SK-N-SH (cell line): ENCODE measurements around the gene CUEDC1. TPM values are rescaled to one million over a fixed set of nuclear protein-coding genes. Genes with fewer than 3 reads are reported as not detected.

ENCODE experiments used
- CTCF ChIA-PET: fragments of 300-600, 350-600 bp; formaldehyde crosslinking; extraction: SDS; loops from one replicate; lab custom pipeline; 2021; lab: Yijun Ruan, JAX
- POLR2A ChIA-PET: fragments of 350-600 bp; sonication (Branson Sonifier 250); formaldehyde crosslinking; extraction: SDS; loops from one replicate; lab custom pipeline; 2020; ENCODE audit warnings: antibody characterized with exemption, inconsistent platforms; lab: Yijun Ruan, JAX
- DNase-seq: peaks from one replicate; pipeline ENCODE4 v3.0.0; 2012
- H2AFZ ChIP-seq: fragments of 200-600 bp; sonication (generic); 2 replicates; pipeline ENCODE4 v1.8.1; 2016; ENCODE audit warnings: antibody characterized with exemption, mild to moderate bottlenecking, low read depth
- H3F3A ChIP-seq: fragments of 200-600 bp; sonication (generic); replicated peaks from 2 replicates; pipeline ENCODE3; 2016; ENCODE audit warnings: antibody characterized with exemption, mild to moderate bottlenecking; ENCODE audit not compliant: insufficient read depth
- H3K27ac ChIP-seq, 2 experiments: fragments of 200-500 bp in 1 of 2; fragments of 200-600 bp in 1 of 2; sonication (Bioruptor generic) in 1 of 2; sonication (generic), shearing (Covaris generic) in 1 of 2; 2 replicates each; pipeline versions ENCODE4 v1.5.1 to v1.6.1; 2014 to 2016; ENCODE audit warnings: low read depth in 2 of 2, inconsistent platforms in 1 of 2, low read length in 1 of 2, mild to moderate bottlenecking in 1 of 2, mixed read lengths in 1 of 2
- H3K27me3 ChIP-seq: fragments of 200-600 bp; sonication (generic), shearing (Covaris generic); 2 replicates; pipeline ENCODE4 v1.6.1; 2016; ENCODE audit warnings: mixed run types; ENCODE audit not compliant: insufficient read depth
- H3K36me3 ChIP-seq, 2 experiments: fragments of 200-500 bp in 1 of 2; fragments of 200-600 bp in 1 of 2; sonication (Bioruptor generic) in 1 of 2; sonication (generic) in 1 of 2; replicated peaks in 1 of 2; 2 replicates each; pipeline versions ENCODE3 to v1.5.1; 2014 to 2016; ENCODE audit warnings: low read length in 1 of 2, mild to moderate bottlenecking in 1 of 2; ENCODE audit not compliant: insufficient read depth in 2 of 2, control insufficient read depth in 1 of 2
- H3K4me1 ChIP-seq, 2 experiments: fragments of 200-500 bp in 1 of 2; fragments of 200-600 bp in 1 of 2; sonication (Bioruptor generic) in 1 of 2; sonication (generic), shearing (Covaris generic) in 1 of 2; 2 replicates each; pipeline versions ENCODE4 v1.5.1 to v1.6.1; 2014 to 2016; ENCODE audit warnings: low read depth in 1 of 2, low read length in 1 of 2, mixed run types in 1 of 2; ENCODE audit not compliant: insufficient read depth in 2 of 2, control insufficient read depth in 1 of 2
- H3K4me2 ChIP-seq: fragments of 200-600 bp; sonication (generic), shearing (Covaris generic); 2 replicates; pipeline ENCODE4 v1.6.1; 2017; ENCODE audit warnings: mixed run types
- H3K4me3 ChIP-seq, 2 experiments: fragments of 200-500 bp in 1 of 2; fragments of 200-600 bp in 1 of 2; sonication (Bioruptor generic) in 1 of 2; sonication (generic), shearing (Covaris generic) in 1 of 2; 2 replicates each; pipeline versions ENCODE4 v1.5.1 to v1.8.1; 2014 to 2016; ENCODE audit warnings: low read depth in 2 of 2, inconsistent platforms in 1 of 2, low read length in 1 of 2, mild to moderate bottlenecking in 1 of 2, mixed read lengths in 1 of 2, moderate library complexity in 1 of 2
- H3K79me2 ChIP-seq: fragments of 200-600 bp; sonication (generic); 2 replicates; pipeline ENCODE4 v1.8.1; 2017; ENCODE audit warnings: mild to moderate bottlenecking; ENCODE audit not compliant: insufficient read depth
- H3K9ac ChIP-seq: fragments of 200-600 bp; sonication (generic); 2 replicates; pipeline ENCODE4 v1.6.1; 2017; ENCODE audit warnings: mixed run types
- H3K9me2 ChIP-seq: fragments of 200-600 bp; sonication (generic); 2 replicates; pipeline ENCODE4 v1.6.1; 2017; ENCODE audit warnings: mixed run types
- H3K9me3 ChIP-seq: fragments of 200-600 bp; sonication (generic); 2 replicates; pipeline ENCODE4 v1.6.1; 2017; ENCODE audit warnings: mixed run types, mild to moderate bottlenecking, moderate library complexity
- H4K20me1 ChIP-seq: fragments of 200-600 bp; sonication (generic); 2 replicates; pipeline ENCODE4 v1.6.1; 2017; ENCODE audit warnings: mild to moderate bottlenecking, mixed run types; ENCODE audit not compliant: insufficient read depth
- FOSL2 ChIP-seq: IDR thresholded peaks from 2 replicates; pipeline ENCODE4 v1.4.0; 2012; ENCODE audit warnings: low read depth, mild to moderate bottlenecking, moderate library complexity, borderline replicate concordance
- FOXJ3 ChIP-seq: sonication (generic); formaldehyde crosslinking; IDR thresholded peaks from 2 replicates; pipeline ENCODE4 v1.5.1; 2020; ENCODE audit warnings: mild to moderate bottlenecking, missing genetic modification reagents
- FOXM1 ChIP-seq: IDR thresholded peaks from 2 replicates; pipeline ENCODE4 v1.4.0; 2012; ENCODE audit warnings: low read depth, mild to moderate bottlenecking
- GABPA ChIP-seq: IDR thresholded peaks from 2 replicates; pipeline ENCODE4 v1.4.0; 2012; ENCODE audit warnings: low read depth, mild to moderate bottlenecking
- NFIC ChIP-seq: IDR thresholded peaks from 2 replicates; pipeline ENCODE4 v1.4.0; 2012; ENCODE audit warnings: borderline replicate concordance
- RCOR1 ChIP-seq: fragments of 150-350 bp; IDR thresholded peaks from 2 replicates; pipeline ENCODE4 v1.6.1; 2017; ENCODE audit warnings: antibody characterized with exemption, low read length
- SMC3 ChIP-seq: IDR thresholded peaks from 2 replicates; pipeline ENCODE4 v1.6.1; 2012; ENCODE audit warnings: low read depth, low read length, improper control_type of control experiment
- TAF1 ChIP-seq: IDR thresholded peaks from 2 replicates; pipeline ENCODE4 v1.6.1; 2012; ENCODE audit warnings: low read depth, mild to moderate bottlenecking, low read length, moderate library complexity, borderline replicate concordance
- WGBS: methylation state at CpG from one replicate; pipeline ENCODE4 v1.1.6; 2017; ENCODE audit warnings: low lambda C conversion rate; 5-methylcytosine and 5-hydroxymethylcytosine counted together
- polyA plus RNA-seq, 3 experiments: library from polyadenylated mRNA; depleted of rRNA; stranded (reverse); fragments of >200 nt; gene quantifications; 2 replicates each; pipeline ENCODE4 v1.2.3, GENCODE V29; 2012
- TF ChIP-seq, protein P1 (sequence below): IDR thresholded peaks from 2 replicates; pipeline ENCODE4 v1.4.0; 2012; ENCODE audit warnings: low read depth, borderline replicate concordance
- TF ChIP-seq, protein P2 (sequence below): IDR thresholded peaks from 2 replicates; pipeline ENCODE4 v1.6.1; 2012; ENCODE audit warnings: mild to moderate bottlenecking, low read depth, low read length, moderate library complexity
- TF ChIP-seq, protein P3 (sequence below): IDR thresholded peaks from 2 replicates; pipeline ENCODE4 v1.4.0; 2012; ENCODE audit warnings: low read depth
- TF ChIP-seq, protein P4 (sequence below): fragments of 150-350 bp; IDR thresholded peaks from 2 replicates; pipeline ENCODE4 v1.6.1; 2017; ENCODE audit warnings: antibody characterized with exemption, low read length, low read depth, borderline replicate concordance
- TF ChIP-seq, protein P5 (sequence below): fragments of 150-350 bp; IDR thresholded peaks from 2 replicates; pipeline ENCODE4 v1.6.1; 2016; ENCODE audit warnings: mild to moderate bottlenecking, low read depth, low read length

CUEDC1 gene
- polyA plus RNA-seq, 1 of the 3 experiments (the other 2 are of a cell fraction): 58.9 TPM

DNA sequence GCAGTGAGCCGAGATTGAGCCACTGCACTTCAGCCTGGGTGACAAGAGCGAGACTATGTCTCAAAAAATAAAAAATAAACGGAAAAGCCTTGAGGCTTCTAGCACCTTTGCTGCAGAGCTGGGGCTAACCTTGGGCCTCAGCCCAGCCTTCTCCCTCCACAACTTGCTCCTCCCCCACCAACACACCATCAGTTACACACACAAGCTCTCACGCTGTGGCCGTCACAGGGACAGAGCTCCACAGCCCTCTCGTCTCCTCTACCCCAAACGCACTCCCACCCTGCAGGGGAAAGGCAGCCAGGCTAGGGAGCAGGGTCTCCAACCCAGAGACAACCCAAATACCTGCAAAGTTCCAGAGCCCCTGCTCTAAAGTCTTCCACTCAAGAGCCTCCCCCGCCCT, 83.3 kb downstream of the CUEDC1 start:
- H3K9me2 ChIP-seq: no peaks in the 10 kb centered on the region
- TF ChIP-seq, protein P1, sequence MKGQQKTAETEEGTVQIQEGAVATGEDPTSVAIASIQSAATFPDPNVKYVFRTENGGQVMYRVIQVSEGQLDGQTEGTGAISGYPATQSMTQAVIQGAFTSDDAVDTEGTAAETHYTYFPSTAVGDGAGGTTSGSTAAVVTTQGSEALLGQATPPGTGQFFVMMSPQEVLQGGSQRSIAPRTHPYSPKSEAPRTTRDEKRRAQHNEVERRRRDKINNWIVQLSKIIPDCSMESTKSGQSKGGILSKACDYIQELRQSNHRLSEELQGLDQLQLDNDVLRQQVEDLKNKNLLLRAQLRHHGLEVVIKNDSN: no peak
- TF ChIP-seq SMC3: no peak
- no peak for TF ChIP-seq NFIC
- TF ChIP-seq, protein P2, sequence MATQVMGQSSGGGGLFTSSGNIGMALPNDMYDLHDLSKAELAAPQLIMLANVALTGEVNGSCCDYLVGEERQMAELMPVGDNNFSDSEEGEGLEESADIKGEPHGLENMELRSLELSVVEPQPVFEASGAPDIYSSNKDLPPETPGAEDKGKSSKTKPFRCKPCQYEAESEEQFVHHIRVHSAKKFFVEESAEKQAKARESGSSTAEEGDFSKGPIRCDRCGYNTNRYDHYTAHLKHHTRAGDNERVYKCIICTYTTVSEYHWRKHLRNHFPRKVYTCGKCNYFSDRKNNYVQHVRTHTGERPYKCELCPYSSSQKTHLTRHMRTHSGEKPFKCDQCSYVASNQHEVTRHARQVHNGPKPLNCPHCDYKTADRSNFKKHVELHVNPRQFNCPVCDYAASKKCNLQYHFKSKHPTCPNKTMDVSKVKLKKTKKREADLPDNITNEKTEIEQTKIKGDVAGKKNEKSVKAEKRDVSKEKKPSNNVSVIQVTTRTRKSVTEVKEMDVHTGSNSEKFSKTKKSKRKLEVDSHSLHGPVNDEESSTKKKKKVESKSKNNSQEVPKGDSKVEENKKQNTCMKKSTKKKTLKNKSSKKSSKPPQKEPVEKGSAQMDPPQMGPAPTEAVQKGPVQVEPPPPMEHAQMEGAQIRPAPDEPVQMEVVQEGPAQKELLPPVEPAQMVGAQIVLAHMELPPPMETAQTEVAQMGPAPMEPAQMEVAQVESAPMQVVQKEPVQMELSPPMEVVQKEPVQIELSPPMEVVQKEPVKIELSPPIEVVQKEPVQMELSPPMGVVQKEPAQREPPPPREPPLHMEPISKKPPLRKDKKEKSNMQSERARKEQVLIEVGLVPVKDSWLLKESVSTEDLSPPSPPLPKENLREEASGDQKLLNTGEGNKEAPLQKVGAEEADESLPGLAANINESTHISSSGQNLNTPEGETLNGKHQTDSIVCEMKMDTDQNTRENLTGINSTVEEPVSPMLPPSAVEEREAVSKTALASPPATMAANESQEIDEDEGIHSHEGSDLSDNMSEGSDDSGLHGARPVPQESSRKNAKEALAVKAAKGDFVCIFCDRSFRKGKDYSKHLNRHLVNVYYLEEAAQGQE: no peak
- TF ChIP-seq RCOR1: no peak
- TF ChIP-seq, protein P3, sequence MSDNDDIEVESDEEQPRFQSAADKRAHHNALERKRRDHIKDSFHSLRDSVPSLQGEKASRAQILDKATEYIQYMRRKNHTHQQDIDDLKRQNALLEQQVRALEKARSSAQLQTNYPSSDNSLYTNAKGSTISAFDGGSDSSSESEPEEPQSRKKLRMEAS: no peak
- TF ChIP-seq, protein P4, sequence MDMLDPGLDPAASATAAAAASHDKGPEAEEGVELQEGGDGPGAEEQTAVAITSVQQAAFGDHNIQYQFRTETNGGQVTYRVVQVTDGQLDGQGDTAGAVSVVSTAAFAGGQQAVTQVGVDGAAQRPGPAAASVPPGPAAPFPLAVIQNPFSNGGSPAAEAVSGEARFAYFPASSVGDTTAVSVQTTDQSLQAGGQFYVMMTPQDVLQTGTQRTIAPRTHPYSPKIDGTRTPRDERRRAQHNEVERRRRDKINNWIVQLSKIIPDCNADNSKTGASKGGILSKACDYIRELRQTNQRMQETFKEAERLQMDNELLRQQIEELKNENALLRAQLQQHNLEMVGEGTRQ: no peak
- no peak for TF ChIP-seq TAF1
- TF ChIP-seq, protein P5, sequence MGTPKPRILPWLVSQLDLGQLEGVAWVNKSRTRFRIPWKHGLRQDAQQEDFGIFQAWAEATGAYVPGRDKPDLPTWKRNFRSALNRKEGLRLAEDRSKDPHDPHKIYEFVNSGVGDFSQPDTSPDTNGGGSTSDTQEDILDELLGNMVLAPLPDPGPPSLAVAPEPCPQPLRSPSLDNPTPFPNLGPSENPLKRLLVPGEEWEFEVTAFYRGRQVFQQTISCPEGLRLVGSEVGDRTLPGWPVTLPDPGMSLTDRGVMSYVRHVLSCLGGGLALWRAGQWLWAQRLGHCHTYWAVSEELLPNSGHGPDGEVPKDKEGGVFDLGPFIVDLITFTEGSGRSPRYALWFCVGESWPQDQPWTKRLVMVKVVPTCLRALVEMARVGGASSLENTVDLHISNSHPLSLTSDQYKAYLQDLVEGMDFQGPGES: no peak
- TF ChIP-seq FOXJ3: no peak
- TF ChIP-seq FOSL2: no peak
- TF ChIP-seq FOXM1: no peak
- TF ChIP-seq GABPA: no peak
- peaks cover 31% of the 10 kb centered on the region for H3K79me2 ChIP-seq
- peaks cover 54 to 75% of the 10 kb centered on the region in 2 experiments; a peak in 3 of 4 replicates for H3K4me1 ChIP-seq
- peaks cover 16 to 27% of the 10 kb centered on the region in 2 experiments for H3K36me3 ChIP-seq
- H4K20me1 ChIP-seq: no peaks in the 10 kb centered on the region
- H3F3A ChIP-seq: peaks cover 61% of the 10 kb centered on the region
- H3K9me3 ChIP-seq: no peaks in the 10 kb centered on the region
- no peaks in the 10 kb centered on the region for H3K27me3 ChIP-seq
- H2AFZ ChIP-seq: no peak overlapping the region
- H3K4me2 ChIP-seq: no peak overlapping the region
- ChIA-PET CTCF (interaction anchor here (0.9 to 25.6 kb wide), 5 partner anchors 9 to 241 kb away, joined by 3 to 1002 read pairs (median 29); partner anchors contain the start of genes SRSF1 and VEZF1), POLR2A (no interaction called here)
- no peak overlapping the region for H3K9ac ChIP-seq
- DNase-seq: no peak
- no peak overlapping the region for H3K4me3 ChIP-seq
- 98% methylated on average over 8 of the region's 8 CpGs for WGBS
- H3K27ac ChIP-seq: no peak overlapping the region
